ENCODE results near the gene BTN3A1. TPM values are rescaled to one million over a fixed set of nuclear protein-coding genes. Genes with fewer than 3 reads are reported as not detected.
A peak's percentile ranks its signal among the peaks of the same experiment; 100 is the strongest.

The BTN3A1 gene
- total and polyA plus RNA-seq, 2 of the 13 experiments (the other 11 are each of a cell fraction or from before 2014, with no cell fraction given), result 13.3 to 14.0 TPM

DNA sequence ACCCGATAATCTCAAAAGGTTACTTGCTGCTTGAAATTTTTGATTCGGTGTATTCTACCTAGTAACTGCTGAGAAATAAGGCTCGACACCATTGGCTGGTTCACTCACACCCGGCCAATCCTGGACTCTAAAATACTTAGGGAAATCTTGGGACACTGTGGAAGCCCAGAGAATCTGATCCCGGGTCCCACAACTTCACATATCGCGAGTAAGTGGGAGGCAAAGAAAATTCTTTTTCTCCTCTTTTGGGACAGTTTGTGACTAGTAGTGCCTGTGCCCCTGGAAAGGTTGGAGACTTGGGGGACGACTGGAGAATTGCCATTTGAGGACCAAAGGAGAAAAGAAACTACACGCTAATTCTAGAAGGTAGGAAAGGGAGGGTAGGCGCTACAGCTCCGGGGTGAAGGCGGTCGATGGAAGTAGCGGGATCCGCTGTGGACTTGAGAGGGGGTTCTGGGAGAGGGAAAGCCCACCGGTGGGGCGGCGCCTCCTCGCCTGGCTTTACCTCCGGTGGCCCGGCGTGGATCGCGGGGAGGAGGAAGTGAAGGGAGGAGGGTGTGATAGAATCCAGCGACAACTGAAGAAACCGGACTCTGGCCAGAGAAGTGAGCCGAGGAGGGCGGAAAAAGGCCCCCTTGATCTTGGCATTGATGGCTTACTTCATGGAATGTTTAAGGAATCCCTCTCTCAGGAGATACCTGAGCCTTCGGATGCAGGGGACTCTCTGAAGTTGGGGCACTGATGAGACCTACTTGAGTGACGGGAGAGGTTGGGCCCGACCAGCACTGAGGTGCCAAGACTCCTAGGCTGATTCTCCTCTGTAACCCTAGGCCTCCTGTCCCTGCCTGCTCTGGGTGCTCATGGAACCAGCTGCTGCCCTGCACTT lies 19.4 kb downstream of the BTN3A1 start (continued):
- TF ChIP-seq ARID4A (CRISPR knock-in tag; IDR thresholded peaks at IDR 0.05; ENCODE audit: borderline replicate concordance), result peak; percentile 59; the same call in 1 of the 2 replicates
- 0 out of 2 replicates have a peak, but pooled peaks have one; percentile 30 for TF ChIP-seq ZNF615 (CRISPR knock-in tag; IDR thresholded peaks at IDR 0.05; ENCODE audit: borderline replicate concordance)
- no peak for TF ChIP-seq AHDC1 (CRISPR knock-in tag; IDR thresholded peaks at IDR 0.05; ENCODE audit: borderline replicate concordance)
- TF ChIP-seq, protein P1, sequence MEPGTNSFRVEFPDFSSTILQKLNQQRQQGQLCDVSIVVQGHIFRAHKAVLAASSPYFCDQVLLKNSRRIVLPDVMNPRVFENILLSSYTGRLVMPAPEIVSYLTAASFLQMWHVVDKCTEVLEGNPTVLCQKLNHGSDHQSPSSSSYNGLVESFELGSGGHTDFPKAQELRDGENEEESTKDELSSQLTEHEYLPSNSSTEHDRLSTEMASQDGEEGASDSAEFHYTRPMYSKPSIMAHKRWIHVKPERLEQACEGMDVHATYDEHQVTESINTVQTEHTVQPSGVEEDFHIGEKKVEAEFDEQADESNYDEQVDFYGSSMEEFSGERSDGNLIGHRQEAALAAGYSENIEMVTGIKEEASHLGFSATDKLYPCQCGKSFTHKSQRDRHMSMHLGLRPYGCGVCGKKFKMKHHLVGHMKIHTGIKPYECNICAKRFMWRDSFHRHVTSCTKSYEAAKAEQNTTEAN (CRISPR knock-in tag; conservative IDR thresholded peaks at IDR 0.05), result 0 out of 2 replicates have a peak, but pooled peaks have one; percentile 10
- TF ChIP-seq, protein P2, sequence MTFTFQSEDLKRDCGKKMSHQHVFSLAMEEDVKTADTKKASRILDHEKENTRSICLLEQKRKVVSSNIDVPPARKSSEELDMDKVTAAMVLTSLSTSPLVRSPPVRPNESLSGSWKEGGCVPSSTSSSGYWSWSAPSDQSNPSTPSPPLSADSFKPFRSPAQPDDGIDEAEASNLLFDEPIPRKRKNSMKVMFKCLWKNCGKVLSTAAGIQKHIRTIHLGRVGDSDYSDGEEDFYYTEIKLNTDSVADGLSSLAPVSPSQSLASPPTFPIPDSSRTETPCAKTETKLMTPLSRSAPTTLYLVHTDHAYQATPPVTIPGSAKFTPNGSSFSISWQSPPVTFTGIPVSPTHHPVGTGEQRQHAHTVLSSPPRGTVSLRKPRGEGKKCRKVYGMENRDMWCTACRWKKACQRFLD (CRISPR knock-in tag; IDR thresholded peaks at IDR 0.05; ENCODE audit: borderline replicate concordance), result no peak
- TF ChIP-seq KLF15 (CRISPR knock-in tag; IDR thresholded peaks at IDR 0.05; ENCODE audit: borderline replicate concordance), result no peak
- no peak for TF ChIP-seq NR2F1 (CRISPR knock-in tag; IDR thresholded peaks at IDR 0.05)
- TF ChIP-seq KLF12 (CRISPR knock-in tag; IDR thresholded peaks at IDR 0.05; ENCODE audit: borderline replicate concordance), result no peak; the same call in 1 of the 2 replicates
- no peak for TF ChIP-seq GLMP (CRISPR knock-in tag; IDR thresholded peaks at IDR 0.05; ENCODE audit: borderline replicate concordance)
- TF ChIP-seq ZNF180 (CRISPR knock-in tag; IDR thresholded peaks at IDR 0.05; ENCODE audit: borderline replicate concordance, low read depth), result no peak
